PFSK-1 (cell line): ENCODE data around the gene ZKSCAN8.

ENCODE experiments used
- REST ChIP-seq, 2 experiments: IDR thresholded peaks; 2 replicates each; pipeline versions ENCODE4 v1.6.1 to v1.8.0; 2011 to 2012; ENCODE audit warnings: low read depth in 2 of 2, low read length in 2 of 2, control low read depth in 1 of 2, inconsistent platforms in 1 of 2, mild to moderate bottlenecking in 1 of 2, moderate library complexity in 1 of 2; ENCODE audit not compliant: insufficient read depth in 1 of 2
- TAF1 ChIP-seq: IDR thresholded peaks from 2 replicates; pipeline ENCODE4 v1.6.1; 2012; ENCODE audit warnings: low read length, control low read depth, borderline replicate concordance; ENCODE audit not compliant: insufficient read depth

- TF ChIP-seq REST (IDR thresholded peaks at IDR 0.05; ENCODE audit: insufficient read depth in 1 of 2, low read depth in 2 of 2, low read length in 2 of 2) (no peak), TAF1 (no peak)
Observed at GRCh38 chr6:28142446-28142845, 763 bp downstream of the ZKSCAN8 start.
